ENCODE measurements around the gene MAD2L2. TPM values are rescaled to one million over a fixed set of nuclear protein-coding genes. Genes with fewer than 3 reads are reported as not detected.

MAD2L2 gene
- total RNA-seq, 1 experiment from 2014 or later: 283 TPM

DNA sequence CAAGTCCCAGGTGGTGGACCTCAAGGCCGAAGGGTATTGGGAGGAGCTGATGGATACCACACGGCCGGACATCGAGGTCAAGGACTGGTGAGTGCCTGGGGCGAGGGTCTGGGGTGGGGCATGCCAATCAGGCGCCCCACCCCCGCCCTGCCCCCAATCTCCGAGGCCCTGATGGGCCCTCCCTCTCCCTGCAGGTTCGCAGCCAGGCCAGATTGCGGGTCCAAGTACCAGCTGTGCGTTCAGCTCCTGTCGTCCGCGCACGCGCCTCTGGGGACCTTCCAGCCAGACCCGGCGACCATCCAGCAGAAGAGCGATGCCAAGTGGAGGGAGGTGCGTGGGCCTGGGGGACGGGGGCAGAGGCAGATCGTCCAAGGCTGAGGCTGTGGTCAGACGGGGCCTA is 22.4 kb downstream of the MAD2L2 start:
- WGBS (ENCODE audit: extremely low coverage, insufficient read length, low lambda C conversion rate): no CpG with 5 or more reads among the region's 23 CpGs
- no peak overlapping the region for H2AFZ ChIP-seq (ENCODE audit: low read length)

More for the DNA sequence above, 22.4 kb downstream of the MAD2L2 start:
- H3K9me3 ChIP-seq (ENCODE audit: control insufficient read depth, low read depth, low read length): no peaks in the 10 kb centered on the region
- H3K79me2 ChIP-seq (ENCODE audit: insufficient read depth, low read length): no peaks in the 10 kb centered on the region
- H2BK12ac ChIP-seq (ENCODE audit: insufficient read length, low read depth, low read length): no peak overlapping the region
- no peak overlapping the region for H3K4ac ChIP-seq (ENCODE audit: low read depth, low read length)
- H4K91ac ChIP-seq (ENCODE audit: insufficient read length, low read depth, low read length): no peak overlapping the region
- H2BK20ac ChIP-seq (ENCODE audit: low read depth, low read length, poor library complexity, severe bottlenecking): no peak overlapping the region
- H3K56ac ChIP-seq (ENCODE audit: insufficient read length, low read depth, low read length): no peak overlapping the region
- no peak overlapping the region for H3K14ac ChIP-seq (ENCODE audit: insufficient read depth, low read length)
- H3K27ac ChIP-seq (ENCODE audit: insufficient read length, low read depth, low read length): no peak overlapping the region
- DNase-seq: no peak
- no peak overlapping the region for H4K5ac ChIP-seq (ENCODE audit: insufficient read length, low read depth, low read length)
- peaks cover 8% of the 10 kb centered on the region for H3K23me2 ChIP-seq (ENCODE audit: insufficient read length, low read depth, low read length, poor library complexity, severe bottlenecking)
- Mint-ChIP-seq H3K4me3 (no peak overlapping the region), H3K27me3 (ENCODE audit: low read depth) (peaks cover 21% of the 10 kb centered on the region), H3K36me3 (ENCODE audit: insufficient read depth in 1 of 3, low read depth in 3 of 3) (peaks cover 14 to 56% (median 43%) of the 10 kb centered on the region in 3 experiments), H3K27ac (no peak overlapping the region), H3K9me3 (no peaks in the 10 kb centered on the region), H3K4me1 (peaks cover 8% of the 10 kb centered on the region in 2 experiments)
- H3K4me2 ChIP-seq (ENCODE audit: insufficient read depth, insufficient read length, low read length): no peak overlapping the region
- no peaks in the 10 kb centered on the region for H3K79me1 ChIP-seq (ENCODE audit: insufficient read depth, low read depth, low read length, poor library complexity, severe bottlenecking)
- no peaks in the 10 kb centered on the region; the same call in 1 of the 2 replicates for H3K4me1 ChIP-seq (ENCODE audit: insufficient read depth, low read length)
- no peak overlapping the region for H2BK5ac ChIP-seq (ENCODE audit: insufficient read length, low read length)
- no peak overlapping the region for H3K9ac ChIP-seq (ENCODE audit: extremely low read depth, insufficient read length, low read length)
- H2AK5ac ChIP-seq (ENCODE audit: insufficient read length, low read length): no peak overlapping the region
- H3K23ac ChIP-seq (ENCODE audit: insufficient read length, low read depth, low read length): no peak overlapping the region
- H3K18ac ChIP-seq (ENCODE audit: insufficient read length, low read depth, low read length): no peak overlapping the region
- no peak overlapping the region for H2BK120ac ChIP-seq (ENCODE audit: low read depth, low read length, poor library complexity, severe bottlenecking)
- H2BK15ac ChIP-seq (ENCODE audit: low read depth, low read length): no peak overlapping the region
- no peak overlapping the region for H3T11ph ChIP-seq (ENCODE audit: low read length)
- no peak overlapping the region for H4K8ac ChIP-seq (replicated peaks; ENCODE audit: insufficient read length, low read depth, low read length)
- TF ChIP-seq, protein P1, sequence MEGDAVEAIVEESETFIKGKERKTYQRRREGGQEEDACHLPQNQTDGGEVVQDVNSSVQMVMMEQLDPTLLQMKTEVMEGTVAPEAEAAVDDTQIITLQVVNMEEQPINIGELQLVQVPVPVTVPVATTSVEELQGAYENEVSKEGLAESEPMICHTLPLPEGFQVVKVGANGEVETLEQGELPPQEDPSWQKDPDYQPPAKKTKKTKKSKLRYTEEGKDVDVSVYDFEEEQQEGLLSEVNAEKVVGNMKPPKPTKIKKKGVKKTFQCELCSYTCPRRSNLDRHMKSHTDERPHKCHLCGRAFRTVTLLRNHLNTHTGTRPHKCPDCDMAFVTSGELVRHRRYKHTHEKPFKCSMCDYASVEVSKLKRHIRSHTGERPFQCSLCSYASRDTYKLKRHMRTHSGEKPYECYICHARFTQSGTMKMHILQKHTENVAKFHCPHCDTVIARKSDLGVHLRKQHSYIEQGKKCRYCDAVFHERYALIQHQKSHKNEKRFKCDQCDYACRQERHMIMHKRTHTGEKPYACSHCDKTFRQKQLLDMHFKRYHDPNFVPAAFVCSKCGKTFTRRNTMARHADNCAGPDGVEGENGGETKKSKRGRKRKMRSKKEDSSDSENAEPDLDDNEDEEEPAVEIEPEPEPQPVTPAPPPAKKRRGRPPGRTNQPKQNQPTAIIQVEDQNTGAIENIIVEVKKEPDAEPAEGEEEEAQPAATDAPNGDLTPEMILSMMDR (conservative IDR thresholded peaks at IDR 0.05): no peak
- H4K20me1 ChIP-seq (ENCODE audit: control insufficient read depth, insufficient read depth, insufficient read length): no peaks in the 10 kb centered on the region
- no peaks in the 10 kb centered on the region for H3K27me3 ChIP-seq (ENCODE audit: insufficient read depth, low read length)

Measured in H9 (cell line).